Measurements from ENCODE around the gene OSBPL3.

OSBPL3 gene

DNA sequence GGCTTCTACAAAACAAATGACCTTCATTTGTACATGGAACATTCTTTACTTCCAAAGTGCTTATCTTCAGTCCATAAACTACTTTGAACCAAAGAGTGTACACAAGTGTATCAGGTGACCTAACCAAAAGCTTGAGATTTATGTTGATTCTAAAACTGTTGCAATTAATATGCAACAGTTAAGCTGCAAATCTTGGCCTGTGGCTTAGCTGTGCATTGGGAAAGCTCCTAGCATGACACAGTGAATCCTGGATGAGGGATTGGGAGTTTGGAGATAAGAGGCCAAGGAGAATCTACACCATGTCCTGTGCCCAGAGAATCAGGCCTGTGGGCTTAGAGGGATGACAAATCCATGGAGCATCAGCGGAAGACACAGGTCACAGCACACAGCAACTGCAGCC lies 117.5 kb downstream of the OSBPL3 start:
- H3K4me3 ChIP-seq (ENCODE audit: low read depth, low read length) = no peak overlapping the region
- no peak for TF ChIP-seq CTCF (IDR thresholded peaks at IDR 0.05; ENCODE audit: low read depth, low read length)

- no peak overlapping the region for H3K4me3 ChIP-seq (ENCODE audit: low read depth, low read length)
- no peak for TF ChIP-seq CTCF (IDR thresholded peaks at IDR 0.05; ENCODE audit: low read depth, low read length)
Measured at GRCh38 chr7:24861336-24861735, 118.6 kb downstream of the OSBPL3 start.

GRCh38 chr7:24860611-24861010 lies 119.4 kb downstream of the OSBPL3 start:
- H3K4me3 ChIP-seq (ENCODE audit: low read depth, low read length) = no peak overlapping the region
- no peak for TF ChIP-seq CTCF (IDR thresholded peaks at IDR 0.05; ENCODE audit: low read depth, low read length)

- no peak overlapping the region for H3K4me3 ChIP-seq (ENCODE audit: low read depth, low read length)
- TF ChIP-seq CTCF (IDR thresholded peaks at IDR 0.05; ENCODE audit: low read depth, low read length) = no peak
Measured at GRCh38 chr7:24858108-24858977, 121.6 kb downstream of the OSBPL3 start.

DNA sequence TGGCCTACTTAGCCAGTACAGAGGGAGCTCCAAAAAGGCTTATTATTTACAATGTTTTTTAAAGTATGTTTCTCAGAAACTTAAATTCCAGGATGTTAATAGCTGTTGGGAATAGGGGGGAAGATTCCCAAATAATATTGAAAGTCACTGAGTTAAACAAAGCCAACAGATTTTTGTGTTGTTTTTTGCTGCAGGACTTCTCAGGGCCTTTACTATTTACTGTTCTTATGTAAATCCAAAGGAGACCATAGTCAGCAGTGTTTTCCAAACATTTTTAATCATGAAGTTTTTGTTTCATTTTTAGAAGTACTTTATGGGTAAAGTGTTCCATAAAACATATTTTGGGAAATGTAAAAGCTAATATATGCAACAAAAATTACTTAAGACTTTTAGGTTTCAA lies 122.4 kb downstream of the OSBPL3 start:
- no peak for TF ChIP-seq CTCF (IDR thresholded peaks at IDR 0.05; ENCODE audit: low read depth, low read length)
- H3K4me3 ChIP-seq (ENCODE audit: low read depth, low read length) = no peak overlapping the region

- H3K4me3 ChIP-seq (ENCODE audit: low read depth, low read length) = no peak overlapping the region
- no peak for TF ChIP-seq CTCF (IDR thresholded peaks at IDR 0.05; ENCODE audit: low read depth, low read length)
Measured at GRCh38 chr7:24854866-24855265, 125.1 kb downstream of the OSBPL3 start.

GRCh38 chr7:24851786-24852185 lies 128.2 kb downstream of the OSBPL3 start:
- TF ChIP-seq CTCF (IDR thresholded peaks at IDR 0.05; ENCODE audit: low read depth, low read length) = no peak
- H3K4me3 ChIP-seq (ENCODE audit: low read depth, low read length) = no peak overlapping the region
